ENCODE data around the gene SMAP1. TPM values are rescaled to one million over a fixed set of nuclear protein-coding genes. Genes with fewer than 3 reads are reported as not detected.

Gene SMAP1
- polyA plus RNA-seq, result 10 to 100 TPM; 12.5 to 16.5 (median 13.0) TPM

GRCh38 chr6:70667711-70668498, at the start of gene SMAP1:
SMAP1 (plus strand) TSS chr6:70667883; CDS start chr6:70668024, 141 bp downstream.
- 0 to 1% (median 0%) methylated on average over 74 to 90 of the region's 90 CpGs for WGBS, 3 donors
- H3K27ac ChIP-seq (ENCODE audit: low read depth, low read length), result no peak within 1 kb of the TSS

GRCh38 chr6:70620746-70621145, 46.9 kb upstream of the SMAP1 start:
- WGBS, 3 donors, result 67 to 98% (median 91%) methylated on average over 1 of the region's 1 CpG

GRCh38 chr6:70622461-70622860, 45.2 kb upstream of the SMAP1 start:
- WGBS, 3 donors, result 75 to 80% (median 76%) methylated on average over 1 of the region's 1 CpG

More at GRCh38 chr6:70620746-70621145, 46.9 kb upstream of the SMAP1 start:
- no peak overlapping the region for H3K27ac ChIP-seq (ENCODE audit: low read depth, low read length)

GRCh38 chr6:70625436-70625835, 42.2 kb upstream of the SMAP1 start:
- H3K27ac ChIP-seq (ENCODE audit: low read depth, low read length), result no peak overlapping the region

More at GRCh38 chr6:70622461-70622860, 45.2 kb upstream of the SMAP1 start:
- H3K27ac ChIP-seq (ENCODE audit: low read depth, low read length), result no peak overlapping the region

- no peak overlapping the region for H3K27ac ChIP-seq (ENCODE audit: low read depth, low read length)
- WGBS, 3 donors, result 95 to 96% (median 96%) methylated on average over 34 to 36 of the region's 36 CpGs
Observed at GRCh38 chr6:70627500-70628254, 40.0 kb upstream of the SMAP1 start.

- 58 to 74% (median 68%) methylated on average over 1 of the region's 1 CpG for WGBS, 3 donors
- H3K27ac ChIP-seq (ENCODE audit: low read depth, low read length), result no peak overlapping the region
Observed at GRCh38 chr6:70629929-70630328, 37.8 kb upstream of the SMAP1 start.

GRCh38 chr6:70633870-70634269, 33.8 kb upstream of the SMAP1 start:
- H3K27ac ChIP-seq (ENCODE audit: low read depth, low read length), result no peak overlapping the region
- WGBS, 3 donors, result 67 to 87% (median 70%) methylated on average over 2 of the region's 2 CpGs

GRCh38 chr6:70636596-70636995, 31.1 kb upstream of the SMAP1 start:
- WGBS, 3 donors, result 90 to 93% (median 91%) methylated on average over 4 to 8 of the region's 8 CpGs
- no peak overlapping the region for H3K27ac ChIP-seq (ENCODE audit: low read depth, low read length)

- WGBS, 3 donors, result 90 to 100% (median 100%) methylated on average over 1 of the region's 1 CpG
- H3K27ac ChIP-seq (ENCODE audit: low read depth, low read length), result no peak overlapping the region
Observed at GRCh38 chr6:70638468-70638867, 29.2 kb upstream of the SMAP1 start.

- no peak overlapping the region for H3K27ac ChIP-seq (ENCODE audit: low read depth, low read length)
- 71 to 84% (median 79%) methylated on average over 3 of the region's 3 CpGs for WGBS, 3 donors
Observed at GRCh38 chr6:70651326-70651905, 16.3 kb upstream of the SMAP1 start.

- 91 to 98% (median 95%) methylated on average over 1 of the region's 1 CpG for WGBS, 3 donors
- H3K27ac ChIP-seq (ENCODE audit: low read depth, low read length), result no peak overlapping the region
Observed at GRCh38 chr6:70652216-70652615, 15.5 kb upstream of the SMAP1 start.

GRCh38 chr6:70657706-70658105, 10.0 kb upstream of the SMAP1 start:
- no peak overlapping the region for H3K27ac ChIP-seq (ENCODE audit: low read depth, low read length)
- 64 to 72% (median 67%) methylated on average over 3 of the region's 3 CpGs for WGBS, 3 donors

GRCh38 chr6:70663881-70664466, 3.7 kb upstream of the SMAP1 start:
- 86 to 89% (median 89%) methylated on average over 6 of the region's 6 CpGs for WGBS, 3 donors
- H3K27ac ChIP-seq (ENCODE audit: low read depth, low read length), result no peak overlapping the region

- WGBS, 3 donors, result 79 to 94% (median 85%) methylated on average over 6 of the region's 6 CpGs
Observed at GRCh38 chr6:70666706-70667105, 977 bp upstream of the SMAP1 start.

GRCh38 chr6:70667256-70667710, 400 bp upstream of the SMAP1 start:
- whole genome bisulfite sequencing, 3 donors, result 6 to 11% (median 10%) methylated on average over 15 of the region's 15 CpGs
- H3K27ac ChIP-seq (ENCODE audit: low read depth, low read length), result no peak overlapping the region

More at GRCh38 chr6:70666706-70667105, 977 bp upstream of the SMAP1 start:
- H3K27ac ChIP-seq (ENCODE audit: low read depth, low read length), result no peak overlapping the region

- WGBS, 3 donors, result 0 to 1% (median 1%) methylated on average over 8 of the region's 8 CpGs
- no peak overlapping the region for H3K27ac ChIP-seq (ENCODE audit: low read depth, low read length)
Observed at GRCh38 chr6:70668499-70668812, 773 bp downstream of the SMAP1 start.

GRCh38 chr6:70669133-70669532, 1.4 kb downstream of the SMAP1 start:
- WGBS, 3 donors, result 25 to 64% (median 58%) methylated on average over 4 of the region's 4 CpGs
- H3K27ac ChIP-seq (ENCODE audit: low read depth, low read length), result no peak overlapping the region

GRCh38 chr6:70672549-70672948, 4.9 kb downstream of the SMAP1 start:
- WGBS, 3 donors, result 26 to 77% (median 76%) methylated on average over 1 of the region's 1 CpG

GRCh38 chr6:70673054-70673453, 5.4 kb downstream of the SMAP1 start:
- WGBS, 3 donors, result 29 to 74% (median 70%) methylated on average over 2 of the region's 2 CpGs
- no peak overlapping the region for H3K27ac ChIP-seq (ENCODE audit: low read depth, low read length)

More at GRCh38 chr6:70672549-70672948, 4.9 kb downstream of the SMAP1 start:
- no peak overlapping the region for H3K27ac ChIP-seq (ENCODE audit: low read depth, low read length)
